Measurements from ENCODE around the gene ZNF385D.

- TF ChIP-seq CREB5 (CRISPR knock-in tag; IDR thresholded peaks at IDR 0.05; ENCODE audit: low read depth) (no peak), RARB (CRISPR knock-in tag; IDR thresholded peaks at IDR 0.05) (no peak), ESRRG (CRISPR knock-in tag; IDR thresholded peaks at IDR 0.05) (no peak), PATZ1 (CRISPR knock-in tag; IDR thresholded peaks at IDR 0.05; ENCODE audit: borderline replicate concordance) (no peak), ZFP30 (CRISPR knock-in tag; IDR thresholded peaks at IDR 0.05) (no peak), ZFP3 (CRISPR knock-in tag; IDR thresholded peaks at IDR 0.05) (no peak), TOX (CRISPR knock-in tag; IDR thresholded peaks at IDR 0.05; ENCODE audit: borderline replicate concordance) (no peak), CSRNP3 (CRISPR knock-in tag; IDR thresholded peaks at IDR 0.05) (no peak), CSDC2 (CRISPR knock-in tag; IDR thresholded peaks at IDR 0.05) (no peak), TCF4 (CRISPR knock-in tag; IDR thresholded peaks at IDR 0.05; ENCODE audit: borderline replicate concordance) (no peak), GLIS3 (CRISPR knock-in tag; IDR thresholded peaks at IDR 0.05) (no peak), OSR1 (CRISPR knock-in tag; IDR thresholded peaks at IDR 0.05) (no peak), ZNF565 (CRISPR knock-in tag; conservative IDR thresholded peaks at IDR 0.05; ENCODE audit: low read depth) (no peak)
Measured at GRCh38 chr3:21755896-21756295, 4.9 kb upstream of the ZNF385D start.

Measured in SK-N-SH treated with all-trans-retinoic acid at 6 μM for 48 hours (cell line).